Measurements from ENCODE around the gene NIBAN1.
"Not testable (repeated sequence)": the region's sequence is repeated elsewhere in the genome, so short reads cannot be mapped to it uniquely, and the experiment has no call there.

The NIBAN1 gene

DNA sequence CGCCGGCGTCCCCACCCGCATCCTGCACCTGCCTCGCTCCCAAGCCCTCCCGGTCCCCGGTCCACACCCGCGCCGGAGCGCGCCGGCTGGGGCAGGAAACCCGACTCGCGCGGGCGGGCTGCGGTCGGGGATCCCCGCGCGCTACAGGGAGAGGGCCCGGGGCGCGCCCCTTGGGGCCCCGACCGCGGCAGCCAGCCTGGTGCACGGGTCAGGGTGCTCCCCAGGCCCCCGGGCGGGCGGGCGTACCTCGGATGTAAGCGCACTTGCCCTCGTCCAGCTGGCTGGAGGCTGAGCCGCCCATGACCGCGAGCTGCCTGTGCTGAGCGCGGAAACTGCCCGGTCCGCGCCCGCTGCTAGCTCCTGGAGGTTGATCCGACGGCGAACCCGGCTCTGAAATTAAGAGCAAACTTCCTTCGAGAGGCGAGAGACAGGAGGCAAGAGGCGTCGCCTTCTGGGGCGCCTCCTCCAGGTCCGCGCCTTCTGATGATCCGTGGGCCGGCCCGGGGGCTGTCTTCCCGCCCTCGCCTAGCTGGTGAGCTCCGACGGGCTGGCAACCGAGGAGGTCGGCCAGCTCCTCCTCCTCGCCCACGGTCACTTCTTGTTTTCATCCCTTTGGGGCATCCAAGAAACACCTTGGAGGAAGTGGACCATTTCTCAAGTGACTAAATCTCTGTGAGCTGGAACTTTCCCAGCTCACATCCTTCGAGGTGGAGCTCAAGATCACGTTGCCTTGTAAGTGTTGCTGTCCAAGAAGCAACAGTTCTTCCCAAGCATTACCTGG lies at the start of gene NIBAN1:
TSS of gene NIBAN1 (minus strand) at position 453 of the 781 bp plus-strand sequence. CDS start at position 301, 152 bp downstream.
- peak; percentile 65 for DNase-seq (ENCODE audit: low spot score)

DNA sequence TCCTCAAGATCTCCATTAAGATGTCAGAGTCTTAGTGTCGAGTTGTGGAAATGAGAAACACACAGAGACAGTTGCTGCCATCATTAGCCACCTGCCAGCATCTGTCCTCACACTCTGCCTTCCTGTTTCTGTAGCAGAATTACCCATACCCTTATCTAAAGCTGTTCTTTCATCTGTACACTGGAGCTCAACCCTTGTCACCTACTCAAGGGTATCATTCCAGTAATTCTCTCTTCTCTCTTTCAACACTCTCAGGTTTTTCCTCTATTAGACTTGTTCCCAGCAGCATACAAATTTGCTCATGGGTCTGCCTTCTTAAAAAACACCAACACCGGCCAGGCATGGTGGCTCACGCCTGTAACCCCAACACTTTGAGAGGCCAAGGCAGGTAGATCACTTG lies 43.7 kb upstream of the NIBAN1 start:
- DNase-seq (ENCODE audit: low spot score), result no peak

DNA sequence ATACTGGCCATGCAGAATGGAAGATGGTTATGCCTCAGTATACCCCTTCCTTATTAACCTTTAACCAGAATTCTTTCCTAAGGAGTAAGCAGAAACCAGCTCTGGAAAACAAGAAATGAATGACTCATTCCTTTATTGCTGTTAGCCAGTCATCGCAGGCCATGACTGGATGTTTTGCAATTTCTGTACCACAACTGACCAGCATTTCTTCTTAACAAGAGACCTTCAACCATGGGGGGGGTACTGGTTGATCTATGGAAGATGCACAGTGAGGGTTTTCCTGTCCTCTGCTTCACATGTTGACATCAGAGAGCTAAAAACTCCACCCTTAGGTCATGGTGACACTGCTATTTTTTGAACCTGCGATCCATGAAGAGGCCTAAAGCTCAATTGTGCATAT lies 43.0 kb upstream of the NIBAN1 start:
- DNase-seq (ENCODE audit: low spot score), result peak; percentile 89

- DNase-seq (ENCODE audit: low spot score), result peak; percentile 54
These were observed 42.6 kb upstream of the NIBAN1 start for GRCh38 chr1:185016880-185017279.

DNA sequence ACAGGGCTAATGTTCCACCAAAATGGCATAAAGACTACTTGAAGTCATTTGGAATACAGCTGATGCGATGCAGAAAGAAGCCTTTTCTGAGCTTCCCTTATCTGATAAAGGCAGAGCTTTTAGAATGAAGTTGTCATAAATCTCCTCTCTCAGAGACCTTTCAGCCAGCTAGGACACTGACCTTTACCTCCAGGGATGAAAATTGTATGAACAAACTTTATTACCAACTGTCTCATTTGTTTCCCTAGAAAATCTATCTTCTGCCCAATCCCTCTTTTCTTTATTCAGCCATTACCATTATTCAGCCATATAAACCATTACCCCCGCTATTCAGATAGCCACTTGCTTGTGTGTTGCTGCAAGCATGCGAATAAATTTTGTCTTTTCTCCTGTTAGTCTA lies 41.3 kb upstream of the NIBAN1 start:
- no peak for DNase-seq (ENCODE audit: low spot score)

GRCh38 chr1:185014941-185015340 lies 40.6 kb upstream of the NIBAN1 start:
- DNase-seq (ENCODE audit: low spot score), result no peak

- DNase-seq (ENCODE audit: low spot score), result no peak
These were observed 36.1 kb upstream of the NIBAN1 start for GRCh38 chr1:185010361-185010760.

DNA sequence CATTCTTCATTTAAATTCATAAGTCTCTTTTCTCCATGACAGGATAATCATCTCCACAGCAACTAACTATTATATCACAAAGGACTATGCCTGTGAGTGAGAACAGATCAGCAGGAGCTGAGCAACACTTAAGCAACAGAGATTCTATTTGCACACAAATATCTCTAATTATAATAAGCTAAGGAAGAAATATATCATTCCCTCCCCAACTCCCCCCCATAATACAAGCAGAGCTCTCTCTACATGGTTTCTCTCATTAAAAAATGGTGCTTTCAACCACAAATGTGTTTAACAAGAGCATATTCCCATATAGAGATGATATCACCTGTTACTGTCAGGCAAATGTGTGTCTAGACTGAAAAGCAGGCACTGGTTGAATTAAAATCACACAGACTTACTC lies 34.5 kb upstream of the NIBAN1 start:
- no peak for DNase-seq (ENCODE audit: low spot score)

DNA sequence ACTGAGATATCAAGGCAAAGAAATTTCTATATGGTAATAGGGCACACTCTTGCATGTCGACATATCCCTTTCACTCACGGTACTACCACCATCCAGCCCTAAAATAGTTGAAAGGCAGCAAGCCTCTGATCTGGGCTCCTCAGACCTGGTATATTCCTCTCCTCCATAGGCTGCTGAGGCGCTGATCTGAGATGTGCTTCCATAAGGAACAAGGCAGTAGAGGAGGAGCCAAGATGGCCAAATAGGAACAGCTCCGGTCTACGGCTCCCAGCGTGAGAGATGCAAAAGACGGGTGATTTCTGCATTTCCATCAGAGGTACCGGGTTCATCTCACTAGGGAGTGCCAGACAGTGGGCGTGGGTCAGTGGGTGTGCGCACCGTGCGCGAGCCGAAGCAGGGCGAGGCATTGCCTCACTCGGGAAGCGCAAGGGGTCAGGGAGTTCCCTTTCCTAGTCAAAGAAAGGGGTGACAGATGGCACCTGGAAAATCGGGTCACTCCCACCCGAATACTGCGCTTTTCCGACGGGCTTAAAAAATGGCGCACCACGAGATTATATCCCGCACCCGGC lies 27.1 kb upstream of the NIBAN1 start:
- peak; percentile 41 for DNase-seq (ENCODE audit: low spot score)

- not testable (repeated sequence) for DNase-seq (ENCODE audit: low spot score)
These were observed 25.7 kb upstream of the NIBAN1 start for GRCh38 chr1:184999974-185000373.

DNA sequence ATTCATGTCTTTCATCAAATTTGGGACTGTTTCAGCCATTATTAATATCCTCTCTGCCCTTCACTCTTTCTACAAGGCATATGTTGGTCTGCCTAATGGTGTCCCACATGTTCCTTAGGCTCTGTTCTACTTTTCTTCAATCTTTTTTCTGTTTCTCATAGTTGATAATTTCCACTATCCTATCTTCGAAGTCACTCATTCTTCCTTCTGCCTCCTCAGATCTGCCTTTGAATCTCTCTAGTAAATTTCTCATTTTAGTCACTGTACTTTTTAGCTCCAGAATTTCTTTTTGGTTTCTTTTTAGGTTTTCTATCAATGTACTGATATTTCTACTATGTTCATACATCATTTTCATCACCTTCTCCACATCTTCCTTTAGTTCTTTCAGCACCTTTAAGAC lies 20.0 kb upstream of the NIBAN1 start:
- no peak for DNase-seq (ENCODE audit: low spot score)

GRCh38 chr1:184992271-184992670 lies 18.0 kb upstream of the NIBAN1 start:
- DNase-seq (ENCODE audit: low spot score), result no peak

- no peak for DNase-seq (ENCODE audit: low spot score)
These were observed 15.9 kb upstream of the NIBAN1 start for GRCh38 chr1:184990204-184990603.

- DNase-seq (ENCODE audit: low spot score), result no peak
These were observed 14.2 kb upstream of the NIBAN1 start for GRCh38 chr1:184988506-184988905.

DNA sequence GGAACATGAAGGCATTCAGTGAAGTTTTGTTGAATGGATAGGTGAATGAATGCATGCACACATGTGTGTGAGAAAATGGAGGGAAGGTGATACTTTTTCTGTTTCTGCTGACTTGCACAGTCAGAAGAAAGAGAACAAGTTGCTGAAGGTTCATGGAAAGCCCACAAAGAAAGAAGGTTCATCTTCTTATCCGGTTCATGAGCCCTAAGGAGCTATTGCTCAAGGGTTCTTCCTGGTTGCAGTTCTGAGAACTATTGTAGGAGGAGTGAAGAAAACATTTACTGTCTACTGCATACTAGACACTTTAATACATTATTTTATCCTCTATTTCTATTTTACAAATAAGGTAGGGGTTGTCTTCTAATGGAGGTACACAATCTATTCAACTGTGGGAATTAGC lies 13.4 kb upstream of the NIBAN1 start:
- no peak for DNase-seq (ENCODE audit: low spot score)

GRCh38 chr1:184986250-184986649 lies 11.9 kb upstream of the NIBAN1 start:
- DNase-seq (ENCODE audit: low spot score), result peak; percentile 27

DNA sequence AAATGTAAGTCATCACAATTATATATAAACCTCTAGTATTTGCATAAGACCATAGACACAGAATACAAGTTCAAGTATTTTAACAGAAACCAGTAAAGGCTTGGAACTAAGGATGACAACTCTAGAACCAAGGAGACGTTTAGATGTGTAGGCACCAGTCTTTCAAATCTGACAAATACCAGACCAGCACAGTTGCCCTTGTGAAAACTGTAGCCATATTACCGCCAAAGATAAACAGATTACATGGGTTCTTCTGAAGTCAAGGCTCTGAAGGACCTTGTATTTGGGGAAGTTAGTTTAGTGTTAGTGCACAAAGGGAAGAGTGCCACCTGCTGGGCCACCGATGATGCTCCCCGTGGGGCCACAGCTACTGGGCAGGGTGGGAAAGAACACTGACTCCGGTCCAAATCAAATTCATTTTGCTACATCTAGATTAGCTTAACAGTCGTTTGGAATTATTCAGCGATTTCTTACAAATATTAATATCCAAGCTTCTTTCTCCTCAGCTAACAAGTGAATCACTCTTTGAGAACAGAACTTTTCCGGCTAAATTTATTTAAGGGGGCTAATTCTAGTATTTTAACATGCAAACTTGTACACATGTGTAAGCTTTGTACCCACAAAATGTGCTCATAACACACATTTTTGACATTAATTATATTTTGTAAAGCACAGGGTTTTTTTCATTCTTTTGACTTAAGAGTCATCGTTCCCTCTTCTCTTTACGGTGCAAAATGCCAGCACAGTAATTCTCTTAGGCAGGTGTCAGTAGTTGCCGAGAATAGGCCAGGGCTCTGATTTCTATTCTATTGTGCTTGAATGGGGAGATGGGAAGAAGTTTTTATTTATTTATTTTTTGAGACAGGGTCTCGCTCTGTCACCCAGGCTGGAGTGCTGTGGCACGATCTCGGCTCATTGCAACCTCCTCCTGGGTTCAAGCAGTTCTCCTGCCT lies 8.0 kb upstream of the NIBAN1 start:
- peak; percentile 52 for DNase-seq (ENCODE audit: low spot score)

DNA sequence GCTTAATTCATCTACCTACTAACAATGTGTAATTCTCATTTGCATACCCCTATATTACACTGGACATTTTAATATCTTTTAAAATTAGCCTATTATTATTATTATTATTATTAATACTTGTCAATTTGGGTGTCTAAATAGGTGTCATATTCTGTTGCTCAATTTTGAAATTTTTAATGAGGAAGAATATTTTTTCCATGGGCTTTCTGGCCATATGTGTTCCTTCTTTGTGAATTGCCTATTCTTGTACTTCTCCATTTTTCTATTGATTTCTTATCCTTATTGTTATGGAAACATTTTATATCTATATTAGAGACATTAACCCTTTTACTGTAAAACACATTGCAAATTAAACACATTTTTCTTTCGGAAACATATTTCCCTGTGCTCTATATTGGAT lies 6.4 kb upstream of the NIBAN1 start:
- DNase-seq (ENCODE audit: low spot score), result no peak

DNA sequence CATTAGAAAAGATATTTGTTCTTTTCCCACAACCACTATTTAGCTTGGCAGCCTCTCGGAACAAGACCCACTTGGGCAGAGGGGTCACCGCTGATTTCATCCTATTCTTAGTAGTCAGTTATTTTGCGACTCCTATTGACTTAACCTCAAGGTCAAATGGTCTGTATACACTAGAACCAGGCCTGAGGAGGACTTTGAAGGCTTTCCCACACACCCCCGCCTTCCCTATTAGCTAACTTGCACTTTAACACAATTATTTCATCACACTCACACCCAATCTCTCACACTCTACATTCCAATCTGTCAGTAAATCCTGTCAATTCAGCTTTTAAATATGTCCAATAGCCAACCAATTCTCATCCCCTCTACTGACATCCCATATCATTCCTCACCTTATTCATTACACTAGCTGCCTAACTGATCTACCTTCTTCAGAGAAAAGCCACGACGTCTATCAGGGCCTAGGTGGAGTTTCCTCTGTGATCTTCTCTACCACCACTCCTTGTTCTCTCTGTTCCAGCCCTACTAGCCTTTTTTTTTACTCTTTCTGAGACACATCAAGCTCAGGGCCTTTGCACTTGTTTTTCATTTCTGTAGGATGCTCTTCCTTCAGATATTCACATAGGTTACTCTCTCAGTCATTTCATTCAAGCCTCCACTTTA lies 1.0 kb upstream of the NIBAN1 start:
- DNase-seq (ENCODE audit: low spot score), result no peak

DNA sequence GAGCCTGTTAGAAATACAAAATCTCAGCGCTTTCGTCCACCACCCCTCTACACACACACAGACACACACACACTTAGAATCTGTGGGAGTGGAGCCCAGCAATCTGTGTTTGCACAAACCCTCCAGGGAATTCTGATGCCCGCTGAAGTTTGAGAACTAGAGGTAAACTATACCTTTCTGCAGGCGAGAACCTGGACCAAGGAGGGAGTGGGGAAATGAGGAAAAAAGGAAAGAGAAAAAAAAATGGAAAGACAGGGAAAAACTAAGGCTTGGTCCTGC lies 468 bp upstream of the NIBAN1 start:
- DNase-seq (ENCODE audit: low spot score), result no peak

GRCh38 chr1:184973272-184974055 lies 844 bp downstream of the NIBAN1 start:
- peak; percentile 47 for DNase-seq (ENCODE audit: low spot score)
